Uterus (tissue), 4 donors: Measurements from ENCODE around the gene SEC14L5. TPM values are rescaled to one million over a fixed set of nuclear protein-coding genes. Genes with fewer than 3 reads are reported as not detected.

Experiments
- DNase-seq, 2 donors: peaks; one replicate each; pipeline ENCODE4 v3.0.0-alpha.2; 2019 to 2020
- H3K27ac ChIP-seq, 2 donors: fragments of 200-600 bp; sonication (generic); 1 replicate in 1 of 2; 2 replicates in 1 of 2; pipeline ENCODE4 v1.5.1; 2016 to 2018
- H3K27me3 ChIP-seq, 2 donors: fragments of 200-600 bp; sonication (generic); one replicate each; pipeline ENCODE4 v1.5.1; 2018 to 2019; ENCODE audit warnings: control low read depth in 1 of 2
- H3K36me3 ChIP-seq, 2 donors: fragments of 200-600 bp; sonication (generic); one replicate each; pipeline ENCODE4 v1.5.1; 2019; ENCODE audit warnings: control low read depth in 1 of 2
- H3K4me1 ChIP-seq, 2 donors: fragments of 200-600 bp; sonication (generic); one replicate each; pipeline ENCODE4 v1.5.1; 2018 to 2019; ENCODE audit warnings: control low read depth in 1 of 2
- H3K4me3 ChIP-seq, 2 donors: fragments of 200-600 bp; sonication (generic); 1 replicate in 1 of 2; 2 replicates in 1 of 2; pipeline ENCODE4 v1.5.1; 2018 to 2019; ENCODE audit warnings: mild to moderate bottlenecking in 1 of 2
- H3K9me3 ChIP-seq, 2 donors: fragments of 200-600 bp; sonication (generic); one replicate each; pipeline ENCODE4 v1.5.1; 2019; ENCODE audit warnings: control low read depth in 1 of 2
- CTCF ChIP-seq, 4 experiments: fragments of 200-600 bp in 2 of 4; fragments of 450-650 bp in 2 of 4; sonication (generic) in 2 of 4; IDR thresholded peaks; one replicate each; pipeline ENCODE4 v1.5.1; 2016 to 2019; ENCODE audit warnings: antibody characterized with exemption in 4 of 4, mild to moderate bottlenecking in 2 of 4, moderate library complexity in 1 of 4
- POLR2A ChIP-seq, 2 donors: fragments of 450-650 bp; IDR thresholded peaks; one replicate each; pipeline ENCODE4 v1.6.1; 2016; ENCODE audit warnings: antibody characterized with exemption in 2 of 2, mild to moderate bottlenecking in 1 of 2, moderate library complexity in 1 of 2
- intact Hi-C: fragments of 100-400 bp; cut with DNase I; formaldehyde crosslinking; loops from one replicate; pipeline ENCODE4 v1.15.1; 2023; ENCODE audit warnings: low total_unique reads
- total RNA-seq, 4 donors: library from RNA; depleted of rRNA in 3 of 4; stranded (reverse); fragments of >200 nt in 3 of 4; gene quantifications; one replicate each; pipeline versions ENCODE4 v1.1.0 to v1.2.4, GENCODE V29; 2014 to 2023
- donor health status: DM: yes; HTN: yes; CAD: no.

Gene SEC14L5
- total RNA-seq, 4 donors from 2014 or later, result 0.28 to 2.0 TPM; not detected in 2

GRCh38 chr16:5025171-5025632 is 67.1 kb downstream of the SEC14L5 start:
- no peak overlapping the region for H3K27ac ChIP-seq
- intact Hi-C loops, result no loop called here

GRCh38 chr16:5026664-5027063 is 68.5 kb downstream of the SEC14L5 start:
- Histone ChIP-seq H3K4me1 (no peaks in the 10 kb centered on the region), H3K9me3 (no peaks in the 10 kb centered on the region), H3K4me3 (no peak overlapping the region), H3K36me3 (no peaks in the 10 kb centered on the region), H3K27me3 (no peaks in the 10 kb centered on the region), H3K27ac (no peak overlapping the region)
- no peak for TF ChIP-seq CTCF (IDR thresholded peaks at IDR 0.05)
- no peak for TF ChIP-seq POLR2A (IDR thresholded peaks at IDR 0.05)
- intact Hi-C loops, result no loop called here
- DNase-seq, result no peak

More at GRCh38 chr16:5025171-5025632, 67.1 kb downstream of the SEC14L5 start:
- H3K4me3 ChIP-seq, result no peak overlapping the region
- no peak for TF ChIP-seq POLR2A (IDR thresholded peaks at IDR 0.05)
- TF ChIP-seq CTCF (IDR thresholded peaks at IDR 0.05), result no peak
- H3K36me3 ChIP-seq, result no peaks in the 10 kb centered on the region
- H3K27me3 ChIP-seq, result no peaks in the 10 kb centered on the region
- H3K4me1 ChIP-seq, result no peaks in the 10 kb centered on the region
- DNase-seq, result no peak
- H3K9me3 ChIP-seq, result no peaks in the 10 kb centered on the region

GRCh38 chr16:5027086-5027485 is 69.0 kb downstream of the SEC14L5 start:
- no peaks in the 10 kb centered on the region for H3K4me1 ChIP-seq
- intact Hi-C loops, result no loop called here

GRCh38 chr16:5027575-5028235 is 69.6 kb downstream of the SEC14L5 start:
- H3K9me3 ChIP-seq, result no peaks in the 10 kb centered on the region
- DNase-seq, result no peak
- no peak for TF ChIP-seq POLR2A (IDR thresholded peaks at IDR 0.05)
- TF ChIP-seq CTCF (IDR thresholded peaks at IDR 0.05), result no peak
- intact Hi-C loops, result no loop called here
- H3K36me3 ChIP-seq, result no peaks in the 10 kb centered on the region
- peaks cover 0 to 2% of the 10 kb centered on the region in 2 donors for H3K4me1 ChIP-seq
- no peak overlapping the region for H3K27ac ChIP-seq
- no peaks in the 10 kb centered on the region for H3K27me3 ChIP-seq
- H3K4me3 ChIP-seq, result no peak overlapping the region

More at GRCh38 chr16:5027086-5027485, 69.0 kb downstream of the SEC14L5 start:
- H3K36me3 ChIP-seq, result no peaks in the 10 kb centered on the region
- H3K27ac ChIP-seq, result no peak overlapping the region
- TF ChIP-seq CTCF (IDR thresholded peaks at IDR 0.05) (no peak), POLR2A (IDR thresholded peaks at IDR 0.05) (no peak)
- DNase-seq, result no peak
- H3K27me3 ChIP-seq, result no peaks in the 10 kb centered on the region
- H3K4me3 ChIP-seq, result no peak overlapping the region
- H3K9me3 ChIP-seq, result no peaks in the 10 kb centered on the region

- Histone ChIP-seq H3K4me1 (peaks cover 0 to 3% of the 10 kb centered on the region in 2 donors), H3K4me3 (no peak overlapping the region), H3K27me3 (no peaks in the 10 kb centered on the region), H3K27ac (no peak overlapping the region), H3K9me3 (no peaks in the 10 kb centered on the region), H3K36me3 (no peaks in the 10 kb centered on the region)
- TF ChIP-seq CTCF (IDR thresholded peaks at IDR 0.05), result no peak
- TF ChIP-seq POLR2A (IDR thresholded peaks at IDR 0.05), result no peak
- no peak for DNase-seq
- intact Hi-C loops, result no loop called here
These were observed 70.9 kb downstream of the SEC14L5 start for GRCh38 chr16:5028950-5029475.
